K562 (cell line): ENCODE data around the gene FBXL3.

Experiments used
- CCAR2 ChIP-seq: fragments of 200-400 bp; formaldehyde crosslinking; IDR thresholded peaks from 2 replicates; pipeline ENCODE4 v1.6.1; 2017; ENCODE audit warnings: mild to moderate bottlenecking, low read depth, low read length
- KLF6 ChIP-seq: fragments of 250-450 bp; sonication (Bioruptor Pico); IDR thresholded peaks from 2 replicates; pipeline ENCODE4 v1.4.0; 2020; ENCODE audit warnings: mild to moderate bottlenecking, moderate library complexity, borderline replicate concordance
- PHF8 ChIP-seq: fragments of 200-600 bp; sonication (generic); IDR thresholded peaks from 2 replicates; pipeline ENCODE4 v1.6.1; 2012; ENCODE audit warnings: mixed run types, mild to moderate bottlenecking, inconsistent platforms, low read length, moderate library complexity, borderline replicate concordance
- POLR2AphosphoS5 ChIP-seq: IDR thresholded peaks from 2 replicates; pipeline ENCODE4 v1.6.1; 2011; ENCODE audit warnings: mild to moderate bottlenecking, low read depth, low read length, moderate library complexity; ENCODE audit not compliant: control insufficient read depth, insufficient read depth
- SMC3 ChIP-seq: conservative IDR thresholded peaks from 2 replicates; pipeline ENCODE4 v1.6.1; 2011; ENCODE audit warnings: low read depth, low read length, improper control_type of control experiment; ENCODE audit not compliant: insufficient read depth
- TAF1 ChIP-seq: IDR thresholded peaks from 2 replicates; pipeline ENCODE4 v1.6.1; 2011; ENCODE audit warnings: mild to moderate bottlenecking, low read length, moderate library complexity; ENCODE audit not compliant: insufficient read depth, control insufficient read depth, severe bottlenecking; ENCODE audit errors: extremely low read depth
- TCF7L2 ChIP-seq: fragments of 150-350 bp; IDR thresholded peaks from 2 replicates; pipeline ENCODE4 v1.6.1; 2016; ENCODE audit warnings: low read depth, mild to moderate bottlenecking, low read length, moderate library complexity
- TEAD4 ChIP-seq, 2 experiments: sonication (generic) in 1 of 2; formaldehyde crosslinking in 1 of 2; IDR thresholded peaks; 2 replicates each; pipeline versions ENCODE4 v1.6.1 to v1.8.0; 2012 to 2022; ENCODE audit warnings: borderline replicate concordance in 1 of 2, inconsistent platforms in 1 of 2, low read length in 1 of 2, mild to moderate bottlenecking in 1 of 2, missing genetic modification reagents in 1 of 2
- ZFX ChIP-seq: sonication (generic); formaldehyde crosslinking; IDR thresholded peaks from 2 replicates; pipeline ENCODE4 v1.8.0; 2022; ENCODE audit warnings: mild to moderate bottlenecking, missing genetic modification reagents, moderate library complexity
- ZNF696 ChIP-seq: fragments of 250-450 bp; sonication (Bioruptor Pico); conservative IDR thresholded peaks from 2 replicates; pipeline ENCODE4 v1.4.0; 2020; ENCODE audit warnings: mild to moderate bottlenecking, moderate library complexity
- TF ChIP-seq, protein P1 (sequence below): fragments of 250-450 bp; sonication (Bioruptor Pico); IDR thresholded peaks from 2 replicates; pipeline ENCODE4 v1.4.0; 2020; ENCODE audit warnings: mild to moderate bottlenecking, moderate library complexity

DNA sequence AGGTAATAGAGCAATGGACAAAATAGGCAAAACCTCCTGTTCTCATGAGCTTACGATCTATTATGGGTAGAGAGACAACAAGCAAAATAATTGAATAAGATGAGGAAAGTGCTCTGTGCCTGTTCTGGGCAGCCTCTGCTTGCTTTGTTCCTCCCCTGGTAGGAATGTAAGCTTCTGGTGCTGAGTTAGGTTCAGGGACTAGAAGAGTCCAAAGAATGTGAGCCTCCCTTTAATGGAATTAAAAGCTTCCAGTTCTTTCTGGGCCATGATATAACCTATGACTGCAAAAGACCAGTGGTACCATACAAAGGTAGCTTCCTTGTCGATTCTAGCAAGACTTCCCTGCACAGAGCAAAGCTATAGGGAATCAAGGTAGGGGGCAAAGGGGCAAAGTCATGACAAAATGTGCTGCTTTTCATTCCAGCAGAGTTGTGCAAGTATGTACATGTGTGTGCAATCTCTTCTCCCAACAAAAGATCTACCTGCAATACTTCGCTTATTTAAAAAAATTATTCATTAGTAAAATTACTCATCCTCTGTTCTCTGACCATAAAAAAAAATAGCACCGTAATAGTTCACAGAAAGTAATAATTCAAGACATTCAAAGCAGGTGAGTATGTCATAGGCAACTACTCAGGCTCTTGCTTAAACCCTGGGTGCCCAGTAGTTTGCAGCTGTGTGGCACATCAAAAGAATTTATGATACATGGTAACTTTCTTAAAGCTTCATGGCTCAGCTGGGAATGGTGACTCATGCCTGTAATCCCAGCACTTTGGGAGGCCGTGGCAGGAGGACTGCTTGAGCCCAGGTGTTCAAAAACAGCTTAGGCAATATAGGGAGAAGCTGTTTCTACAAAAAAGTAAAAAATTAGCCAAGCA, 57.2 kb downstream of the FBXL3 start:
- TF ChIP-seq CCAR2 (no peak), SMC3 (no peak), TAF1 (no peak), TCF7L2 (no peak), TEAD4 (IDR thresholded peaks at IDR 0.05; ENCODE audit: low read length) (no peak), TEAD4 (CRISPR knock-in tag; IDR thresholded peaks at IDR 0.05; ENCODE audit: borderline replicate concordance) (no peak), PHF8 (no peak), ZFX (no peak), KLF6 (CRISPR knock-in tag) (no peak), POLR2AphosphoS5 (no peak), ZNF696 (no peak)
- TF ChIP-seq, protein P1, sequence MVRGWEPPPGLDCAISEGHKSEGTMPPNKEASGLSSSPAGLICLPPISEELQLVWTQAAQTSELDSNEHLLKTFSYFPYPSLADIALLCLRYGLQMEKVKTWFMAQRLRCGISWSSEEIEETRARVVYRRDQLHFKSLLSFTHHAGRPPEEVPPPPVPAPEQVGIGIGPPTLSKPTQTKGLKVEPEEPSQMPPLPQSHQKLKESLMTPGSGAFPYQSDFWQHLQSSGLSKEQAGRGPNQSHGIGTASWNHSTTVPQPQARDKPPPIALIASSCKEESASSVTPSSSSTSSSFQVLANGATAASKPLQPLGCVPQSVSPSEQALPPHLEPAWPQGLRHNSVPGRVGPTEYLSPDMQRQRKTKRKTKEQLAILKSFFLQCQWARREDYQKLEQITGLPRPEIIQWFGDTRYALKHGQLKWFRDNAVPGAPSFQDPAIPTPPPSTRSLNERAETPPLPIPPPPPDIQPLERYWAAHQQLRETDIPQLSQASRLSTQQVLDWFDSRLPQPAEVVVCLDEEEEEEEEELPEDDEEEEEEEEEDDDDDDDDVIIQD (CRISPR knock-in tag), result no peak
